Caco-2 (cell line): ENCODE results near the gene CDKN1B. TPM values are rescaled to one million over a fixed set of nuclear protein-coding genes. Genes with fewer than 3 reads are reported as not detected.

Experiments used
- BruUV-seq: library from RNA; stranded (reverse); fragments of 400-500 nt; replicated peaks from 2 replicates; lab custom pipeline; 2021; lab: Mats Ljungman, UMichigan
- CTCF ChIA-PET: fragments of 300-600 bp; sonication (Branson Sonifier 250); formaldehyde crosslinking; loops from one replicate; lab custom pipeline; 2022; ENCODE audit warnings: antibody characterized with exemption; lab: Charles Lee
- POLR2A ChIA-PET: fragments of 300-600 bp; sonication (Branson Sonifier 250); formaldehyde crosslinking; loops from one replicate; lab custom pipeline; 2022; ENCODE audit warnings: antibody characterized with exemption; lab: Charles Lee
- DNase-seq, 2 experiments: peaks; one replicate each; pipeline versions ENCODE4 v3.0.0 to v3.0.0-alpha.2; 2020 to 2022
- H3K27me3 ChIP-seq: replicated peaks from 2 replicates; pipeline ENCODE4 v1.6.0; 2011; ENCODE audit warnings: low read length; ENCODE audit not compliant: control insufficient read depth, insufficient read depth
- H3K36me3 ChIP-seq: 2 replicates; pipeline ENCODE4 v1.5.1; 2011; ENCODE audit warnings: low read length; ENCODE audit not compliant: control insufficient read depth, insufficient read depth
- H3K4me1 ChIP-seq: fragments of 250-450 bp; sonication (Bioruptor Pico); 2 replicates; pipeline ENCODE4 v1.5.1; 2020; ENCODE audit warnings: mild to moderate bottlenecking
- H3K4me3 ChIP-seq: 2 replicates; pipeline ENCODE4 v1.5.1; 2011; ENCODE audit warnings: low read depth, mild to moderate bottlenecking, control low read depth, low read length
- H3K9me3 ChIP-seq: fragments of 250-450 bp; sonication (Bioruptor Pico); 2 replicates; pipeline ENCODE4 v1.5.1; 2020; ENCODE audit warnings: mild to moderate bottlenecking, moderate library complexity
- H3K27ac Mint-ChIP-seq: one replicate; pipeline ENCODE4 v1.8.0; 2022; ENCODE audit warnings: mixed read lengths; ENCODE audit not compliant: unreplicated experiment
- H3K27me3 Mint-ChIP-seq: one replicate; pipeline ENCODE4 v1.8.0; 2022; ENCODE audit warnings: mixed read lengths; ENCODE audit not compliant: insufficient read depth, unreplicated experiment
- H3K36me3 Mint-ChIP-seq: one replicate; pipeline ENCODE4 v1.8.0; 2022; ENCODE audit warnings: mild to moderate bottlenecking, mixed read lengths; ENCODE audit not compliant: insufficient read depth, unreplicated experiment
- H3K4me1 Mint-ChIP-seq: one replicate; pipeline ENCODE4 v1.8.0; 2022; ENCODE audit warnings: low read depth, mixed read lengths; ENCODE audit not compliant: unreplicated experiment
- H3K4me3 Mint-ChIP-seq: one replicate; pipeline ENCODE4 v1.8.0; 2022; ENCODE audit warnings: mild to moderate bottlenecking, moderate library complexity, mixed read lengths; ENCODE audit not compliant: unreplicated experiment
- H3K9me3 Mint-ChIP-seq: one replicate; pipeline ENCODE4 v1.8.0; 2022; ENCODE audit warnings: mixed read lengths; ENCODE audit not compliant: unreplicated experiment
- intact Hi-C: fragments of 100-400 bp; cut with micrococcal nuclease; formaldehyde crosslinking; loops from one replicate; pipeline ENCODE4 v1.10.0; 2022; ENCODE audit not compliant: unreplicated experiment
- total RNA-seq: library from RNA; stranded (reverse); gene quantifications from 2 replicates; pipeline ENCODE4 v1.2.3, GENCODE V29; 2022
- TF ChIP-seq, protein P1 (sequence below), 2 experiments: fragments of 200-600 bp in 1 of 2; IDR thresholded peaks; 1 replicate in 1 of 2; 2 replicates in 1 of 2; pipeline versions ENCODE4 v1.5.1 to v1.8.0; 2011 to 2022; ENCODE audit warnings: antibody characterized with exemption in 1 of 2, control low read depth in 1 of 2, inconsistent platforms in 1 of 2, low read depth in 1 of 2, low read length in 1 of 2, mild to moderate bottlenecking in 1 of 2, moderate library complexity in 1 of 2; ENCODE audit not compliant: insufficient read depth in 1 of 2, severe bottlenecking in 1 of 2, unreplicated experiment in 1 of 2

Gene CDKN1B
- total RNA-seq, 1 experiment from 2014 or later, result 115 TPM

DNA sequence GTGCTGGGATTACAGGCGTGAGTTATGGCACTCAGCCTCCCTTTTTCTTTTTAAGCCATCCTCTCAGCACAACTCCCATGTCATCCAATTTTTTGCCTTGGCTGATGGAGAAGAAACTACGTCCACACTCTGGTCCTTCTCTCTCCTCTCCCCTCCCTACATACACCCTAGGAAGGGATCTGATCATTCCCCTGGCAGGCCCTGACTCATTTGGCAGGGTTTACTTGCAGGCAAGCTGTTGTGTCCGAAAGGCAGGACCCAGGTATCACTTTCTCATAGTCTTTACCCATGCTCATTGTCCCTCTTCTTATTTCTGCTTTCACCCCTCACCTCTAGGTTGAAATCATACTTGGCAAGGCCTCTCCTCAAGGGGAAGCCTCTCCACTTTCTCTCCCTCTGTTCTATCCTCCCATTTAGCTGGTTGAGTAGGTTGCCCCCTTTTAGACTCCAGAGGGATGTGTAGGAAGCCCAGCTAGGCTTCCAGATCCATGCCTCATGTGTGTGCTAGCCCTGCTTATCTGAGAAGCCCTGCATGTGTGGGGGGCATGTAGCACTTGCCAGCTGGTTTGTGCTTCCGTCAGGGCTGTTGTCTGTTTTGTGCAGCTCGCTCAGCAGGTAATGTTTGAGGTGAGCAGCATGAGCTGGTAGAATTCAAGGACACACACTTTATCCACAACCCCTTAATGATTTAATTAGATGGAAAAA is 36.0 kb upstream of the CDKN1B start:
- POLR2A ChIA-PET, result no interaction called here
- no peaks in the 10 kb centered on the region for H3K27me3 Mint-ChIP-seq

GRCh38 chr12:12682284-12682683 is 34.9 kb upstream of the CDKN1B start:
- POLR2A ChIA-PET, result interaction anchor here (0.6 kb wide), 1 partner anchor 198 kb away, joined by 4 read pairs; no protein-coding TSS in a partner anchor

More for the DNA sequence above, 36.0 kb upstream of the CDKN1B start:
- Histone ChIP-seq H3K36me3 (no peaks in the 10 kb centered on the region), H3K9me3 (no peaks in the 10 kb centered on the region), H3K27me3 (no peaks in the 10 kb centered on the region), H3K4me1 (no peaks in the 10 kb centered on the region; the same call in 1 of the 2 replicates), H3K4me3 (no peak overlapping the region)
- TF ChIP-seq, protein P1, sequence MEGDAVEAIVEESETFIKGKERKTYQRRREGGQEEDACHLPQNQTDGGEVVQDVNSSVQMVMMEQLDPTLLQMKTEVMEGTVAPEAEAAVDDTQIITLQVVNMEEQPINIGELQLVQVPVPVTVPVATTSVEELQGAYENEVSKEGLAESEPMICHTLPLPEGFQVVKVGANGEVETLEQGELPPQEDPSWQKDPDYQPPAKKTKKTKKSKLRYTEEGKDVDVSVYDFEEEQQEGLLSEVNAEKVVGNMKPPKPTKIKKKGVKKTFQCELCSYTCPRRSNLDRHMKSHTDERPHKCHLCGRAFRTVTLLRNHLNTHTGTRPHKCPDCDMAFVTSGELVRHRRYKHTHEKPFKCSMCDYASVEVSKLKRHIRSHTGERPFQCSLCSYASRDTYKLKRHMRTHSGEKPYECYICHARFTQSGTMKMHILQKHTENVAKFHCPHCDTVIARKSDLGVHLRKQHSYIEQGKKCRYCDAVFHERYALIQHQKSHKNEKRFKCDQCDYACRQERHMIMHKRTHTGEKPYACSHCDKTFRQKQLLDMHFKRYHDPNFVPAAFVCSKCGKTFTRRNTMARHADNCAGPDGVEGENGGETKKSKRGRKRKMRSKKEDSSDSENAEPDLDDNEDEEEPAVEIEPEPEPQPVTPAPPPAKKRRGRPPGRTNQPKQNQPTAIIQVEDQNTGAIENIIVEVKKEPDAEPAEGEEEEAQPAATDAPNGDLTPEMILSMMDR (IDR thresholded peaks at IDR 0.05; ENCODE audit: insufficient read depth in 1 of 2, low read depth in 1 of 2, low read length in 1 of 2, severe bottlenecking in 1 of 2, unreplicated experiment in 1 of 2), result no peak
- Mint-ChIP-seq H3K4me1 (peaks cover 7% of the 10 kb centered on the region), H3K4me3 (no peak overlapping the region), H3K36me3 (no peaks in the 10 kb centered on the region), H3K9me3 (no peaks in the 10 kb centered on the region), H3K27ac (no peak overlapping the region)
- DNase-seq, result no peak
- intact Hi-C loops, result no loop called here
- BruUV-seq, result no TSS peak
- CTCF ChIA-PET, result no interaction called here

DNA sequence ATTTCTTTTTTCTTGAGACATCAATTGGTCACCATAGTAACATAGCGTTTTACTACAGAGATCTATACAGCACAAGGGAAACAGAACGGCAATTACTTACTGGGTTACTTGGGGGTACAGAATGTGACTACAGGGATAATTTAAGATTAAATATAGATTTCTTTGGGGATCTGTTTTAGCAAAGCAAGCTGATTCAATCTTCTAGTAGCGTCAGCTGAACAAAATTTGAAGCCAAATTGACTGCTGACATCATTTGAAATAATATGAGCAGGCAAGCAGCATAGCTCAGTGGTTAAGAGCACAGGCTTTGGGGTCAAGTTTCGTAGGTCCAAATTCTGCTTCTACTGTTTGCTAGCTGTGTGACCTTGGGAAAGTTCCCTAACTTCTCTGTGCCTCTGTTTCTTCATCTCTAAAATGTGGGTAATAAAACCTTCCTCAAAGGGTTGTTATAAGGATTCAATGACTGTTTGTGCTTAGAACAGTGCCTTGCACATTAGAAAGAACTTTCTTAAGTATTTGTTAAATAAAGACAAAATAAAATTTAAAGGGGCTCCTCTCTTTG is 34.0 kb upstream of the CDKN1B start:
- TF ChIP-seq, protein P1 (IDR thresholded peaks at IDR 0.05; ENCODE audit: insufficient read depth in 1 of 2, low read depth in 1 of 2, low read length in 1 of 2, severe bottlenecking in 1 of 2, unreplicated experiment in 1 of 2), result no peak
- Histone ChIP-seq H3K36me3 (no peaks in the 10 kb centered on the region), H3K9me3 (no peaks in the 10 kb centered on the region), H3K4me3 (no peak overlapping the region), H3K4me1 (peaks cover 15% of the 10 kb centered on the region), H3K27me3 (no peaks in the 10 kb centered on the region)
- BruUV-seq, result no TSS peak
- Mint-ChIP-seq H3K27ac (no peak overlapping the region), H3K9me3 (no peaks in the 10 kb centered on the region), H3K36me3 (no peaks in the 10 kb centered on the region), H3K4me1 (peaks cover 16% of the 10 kb centered on the region), H3K27me3 (no peaks in the 10 kb centered on the region), H3K4me3 (no peak overlapping the region)
- DNase-seq, result no peak
- ChIA-PET POLR2A (no interaction called here), CTCF (no interaction called here)
- intact Hi-C loops, result no loop called here

More at GRCh38 chr12:12682284-12682683, 34.9 kb upstream of the CDKN1B start:
- TF ChIP-seq, protein P1 (IDR thresholded peaks at IDR 0.05; ENCODE audit: insufficient read depth in 1 of 2, low read depth in 1 of 2, low read length in 1 of 2, severe bottlenecking in 1 of 2, unreplicated experiment in 1 of 2), result no peak
- Mint-ChIP-seq H3K27me3 (no peaks in the 10 kb centered on the region), H3K36me3 (no peaks in the 10 kb centered on the region), H3K4me1 (peaks cover 7% of the 10 kb centered on the region), H3K9me3 (no peaks in the 10 kb centered on the region), H3K4me3 (no peak overlapping the region), H3K27ac (no peak overlapping the region)
- Histone ChIP-seq H3K27me3 (no peaks in the 10 kb centered on the region), H3K4me3 (no peak overlapping the region), H3K9me3 (no peaks in the 10 kb centered on the region), H3K4me1 (peaks cover 5% of the 10 kb centered on the region), H3K36me3 (no peaks in the 10 kb centered on the region)
- no TSS peak for BruUV-seq
- intact Hi-C loops, result no loop called here
- CTCF ChIA-PET, result no interaction called here
- DNase-seq, result no peak
